Smooth muscle cell (in vitro differentiated cells): ENCODE results near the gene KIF15. TPM values are rescaled to one million over a fixed set of nuclear protein-coding genes. Genes with fewer than 3 reads are reported as not detected.
A peak's percentile ranks its signal among the peaks of the same experiment; 100 is the strongest.
"Not testable (repeated sequence)": the region's sequence is repeated elsewhere in the genome, so short reads cannot be mapped to it uniquely, and the experiment has no call there.

Source experiments
- DNase-seq: peaks from one replicate; lab custom pipeline; 2025; ENCODE audit not compliant: unreplicated experiment; lab: John Stamatoyannopoulos, UW
- H2AFZ ChIP-seq: fragments of 200-600 bp; sonication (generic); 2 replicates; pipeline ENCODE4 v1.6.0; 2016; ENCODE audit warnings: antibody characterized with exemption, low read depth, mild to moderate bottlenecking
- H3F3A ChIP-seq: fragments of 200-600 bp; sonication (generic); 2 replicates; pipeline ENCODE4 v1.6.0; 2017; ENCODE audit warnings: antibody characterized with exemption, low read depth
- H3K27ac ChIP-seq: fragments of 200-600 bp; sonication (generic); 2 replicates; pipeline ENCODE4 v1.5.1; 2016; ENCODE audit warnings: low read depth, mild to moderate bottlenecking
- H3K27me3 ChIP-seq: fragments of 200-600 bp; sonication (generic); 2 replicates; pipeline ENCODE4 v1.6.1; 2016; ENCODE audit warnings: low read depth, mild to moderate bottlenecking
- H3K36me3 ChIP-seq: fragments of 200-600 bp; sonication (generic); 2 replicates; pipeline ENCODE4 v1.5.1; 2016; ENCODE audit warnings: low read depth
- H3K4me1 ChIP-seq: fragments of 200-600 bp; sonication (generic); 2 replicates; pipeline ENCODE4 v1.5.1; 2016; ENCODE audit warnings: low read depth
- H3K4me2 ChIP-seq: fragments of 200-600 bp; sonication (generic); 2 replicates; pipeline ENCODE4 v1.6.0; 2016; ENCODE audit warnings: mild to moderate bottlenecking
- H3K4me3 ChIP-seq: fragments of 200-600 bp; sonication (generic); 2 replicates; pipeline ENCODE4 v1.5.1; 2016; ENCODE audit warnings: mild to moderate bottlenecking
- H3K79me2 ChIP-seq: fragments of 200-600 bp; sonication (generic); 2 replicates; pipeline ENCODE4 v1.6.0; 2016; ENCODE audit warnings: low read depth, mild to moderate bottlenecking
- H3K9ac ChIP-seq: fragments of 200-600 bp; sonication (generic); 2 replicates; pipeline ENCODE4 v1.6.0; 2016; ENCODE audit warnings: low read depth
- H3K9me3 ChIP-seq: fragments of 200-600 bp; sonication (generic); replicated peaks from 2 replicates; pipeline ENCODE4 v1.5.1; 2016; ENCODE audit warnings: low read depth
- H4K20me1 ChIP-seq: fragments of 200-600 bp; sonication (generic); 2 replicates; pipeline ENCODE4 v1.6.0; 2016; ENCODE audit warnings: low read depth
- WGBS: methylation state at CpG from one replicate; pipeline ENCODE4 v1.1.7; 2016; ENCODE audit warnings: low lambda C conversion rate; 5-methylcytosine and 5-hydroxymethylcytosine counted together
- polyA plus RNA-seq: library from polyadenylated mRNA; unstranded; fragments of >200 nt; fragmentation: Nextera tagmentation; extraction: Ambion mirVana; gene quantifications from 2 replicates; pipeline ENCODE4 v1.2.1, GENCODE V29; 2016
- total RNA-seq: library from RNA; depleted of rRNA; stranded (reverse); fragments of >200 nt; gene quantifications from 2 replicates; pipeline ENCODE4 v1.2.3, GENCODE V29; 2014
- TF ChIP-seq, protein P1 (sequence below): fragments of 200-600 bp; sonication (generic); IDR thresholded peaks from 2 replicates; pipeline ENCODE4 v1.5.1; 2017; ENCODE audit warnings: borderline replicate concordance, mild to moderate bottlenecking, antibody characterized with exemption; ENCODE audit not compliant: insufficient read depth, poor library complexity, severe bottlenecking

KIF15 gene
- total and polyA plus RNA-seq, 2 experiments from 2014 or later: 2.8 to 6.2 TPM

DNA sequence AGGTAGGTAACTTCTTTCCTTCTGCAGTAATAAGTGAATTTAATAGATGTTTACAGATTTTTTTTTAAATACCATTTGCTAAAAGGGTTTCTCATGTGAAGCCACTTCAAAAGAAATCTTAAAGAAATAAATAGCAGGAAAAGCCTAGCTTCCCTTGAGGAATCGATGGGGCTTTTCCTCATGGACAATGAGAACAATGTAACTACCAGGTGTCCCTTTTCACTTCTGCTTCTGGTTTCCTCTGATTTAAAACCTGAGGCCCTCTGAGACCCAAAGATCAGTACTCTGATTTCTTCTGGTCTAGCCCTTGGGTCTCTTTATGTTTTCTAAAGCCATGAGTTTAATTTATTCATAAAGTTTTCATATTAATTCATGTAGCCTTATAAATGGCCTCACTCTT is 87.0 kb downstream of the KIF15 start:
- Histone ChIP-seq H3K9ac (no peak overlapping the region), H3K79me2 (no peaks in the 10 kb centered on the region), H4K20me1 (no peaks in the 10 kb centered on the region), H3K4me1 (peaks cover 6% of the 10 kb centered on the region), H3K4me3 (no peak overlapping the region), H3K27me3 (no peaks in the 10 kb centered on the region), H3K4me2 (no peak overlapping the region), H3K27ac (no peak overlapping the region), H3K9me3 (no peaks in the 10 kb centered on the region), H3K36me3 (peaks cover 6% of the 10 kb centered on the region), H3F3A (peaks cover 15% of the 10 kb centered on the region), H2AFZ (no peak overlapping the region)
- TF ChIP-seq, protein P1, sequence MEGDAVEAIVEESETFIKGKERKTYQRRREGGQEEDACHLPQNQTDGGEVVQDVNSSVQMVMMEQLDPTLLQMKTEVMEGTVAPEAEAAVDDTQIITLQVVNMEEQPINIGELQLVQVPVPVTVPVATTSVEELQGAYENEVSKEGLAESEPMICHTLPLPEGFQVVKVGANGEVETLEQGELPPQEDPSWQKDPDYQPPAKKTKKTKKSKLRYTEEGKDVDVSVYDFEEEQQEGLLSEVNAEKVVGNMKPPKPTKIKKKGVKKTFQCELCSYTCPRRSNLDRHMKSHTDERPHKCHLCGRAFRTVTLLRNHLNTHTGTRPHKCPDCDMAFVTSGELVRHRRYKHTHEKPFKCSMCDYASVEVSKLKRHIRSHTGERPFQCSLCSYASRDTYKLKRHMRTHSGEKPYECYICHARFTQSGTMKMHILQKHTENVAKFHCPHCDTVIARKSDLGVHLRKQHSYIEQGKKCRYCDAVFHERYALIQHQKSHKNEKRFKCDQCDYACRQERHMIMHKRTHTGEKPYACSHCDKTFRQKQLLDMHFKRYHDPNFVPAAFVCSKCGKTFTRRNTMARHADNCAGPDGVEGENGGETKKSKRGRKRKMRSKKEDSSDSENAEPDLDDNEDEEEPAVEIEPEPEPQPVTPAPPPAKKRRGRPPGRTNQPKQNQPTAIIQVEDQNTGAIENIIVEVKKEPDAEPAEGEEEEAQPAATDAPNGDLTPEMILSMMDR: no peak
- DNase-seq: no peak
- WGBS: 96% methylated on average over 1 of the region's 1 CpG

GRCh38 chr3:44856663-44857062 is 95.1 kb downstream of the KIF15 start:
- H3K9ac ChIP-seq, H3K9me3 ChIP-seq, H3K4me2 ChIP-seq, DNase-seq, H3F3A ChIP-seq, H3K4me1 ChIP-seq, H3K79me2 ChIP-seq, H3K4me3 ChIP-seq, H4K20me1 ChIP-seq, H3K27me3 ChIP-seq, H3K27ac ChIP-seq, H3K36me3 ChIP-seq, H2AFZ ChIP-seq: not testable (repeated sequence)
- 98% methylated on average over 6 of the region's 6 CpGs for WGBS

- TF ChIP-seq, protein P1: no peak
- Histone ChIP-seq H3K4me1 (peaks cover 7% of the 10 kb centered on the region), H2AFZ (no peak overlapping the region), H3K79me2 (no peaks in the 10 kb centered on the region), H3K27ac (no peak overlapping the region), H4K20me1 (no peaks in the 10 kb centered on the region), H3K27me3 (no peaks in the 10 kb centered on the region), H3K4me2 (no peak overlapping the region), H3K4me3 (no peak overlapping the region), H3F3A (no peaks in the 10 kb centered on the region), H3K9ac (no peak overlapping the region), H3K36me3 (no peaks in the 10 kb centered on the region), H3K9me3 (no peaks in the 10 kb centered on the region)
- no peak for DNase-seq
- 99% methylated on average over 4 of the region's 4 CpGs for WGBS
Measured at GRCh38 chr3:44860117-44860516, 98.5 kb downstream of the KIF15 start.

GRCh38 chr3:44861412-44862225 is 100.0 kb downstream of the KIF15 start, which contains the start of gene TMEM42:
Gene TMEM42 (plus strand): TSS chr3:44861912. CDS start chr3:44861925, 13 bp downstream.
- Histone ChIP-seq H2AFZ (peak within 1 kb of the TSS; percentile 95), H3K79me2 (no peaks in the 10 kb centered on the region), H3K36me3 (no peaks in the 10 kb centered on the region), H4K20me1 (no peaks in the 10 kb centered on the region), H3K4me2 (peak within 1 kb of the TSS; percentile 90), H3F3A (no peaks in the 10 kb centered on the region), H3K9ac (peak within 1 kb of the TSS; percentile 91), H3K9me3 (no peaks in the 10 kb centered on the region), H3K4me3 (peak within 1 kb of the TSS; percentile 79), H3K27ac (peak within 1 kb of the TSS; percentile 74), H3K4me1 (peaks cover 7% of the 10 kb centered on the region), H3K27me3 (no peaks in the 10 kb centered on the region)
- DNase-seq: peak; percentile 87
- 6% methylated on average over 65 of the region's 91 CpGs for WGBS
- TF ChIP-seq, protein P1: peak; percentile 14
